Mesenchymal stem cell (in vitro differentiated cells and primary cell): Measurements from ENCODE around the gene VAPB.
A peak's percentile ranks its signal among the peaks of the same experiment; 100 is the strongest.

Experiments
- DNase-seq: peaks from one replicate; pipeline ENCODE4 v3.0.0-alpha.2; 2013
- H2AFZ ChIP-seq: one replicate; pipeline ENCODE4 v1.6.1; 2013; ENCODE audit warnings: low read depth, mild to moderate bottlenecking, control low read depth, inconsistent platforms, low read length, moderate library complexity
- H2AK5ac ChIP-seq: 2 replicates; pipeline ENCODE4 v1.6.1; 2013; ENCODE audit warnings: low read length, moderate library complexity, mild to moderate bottlenecking, inconsistent platforms; ENCODE audit not compliant: severe bottlenecking
- H2BK120ac ChIP-seq: one replicate; pipeline ENCODE4 v1.6.1; 2013; ENCODE audit warnings: low read depth, mild to moderate bottlenecking, inconsistent platforms, low read length, moderate library complexity
- H2BK12ac ChIP-seq, 2 experiments: one replicate each; pipeline ENCODE4 v1.6.1; 2013; ENCODE audit warnings: inconsistent platforms in 2 of 2, low read length in 2 of 2, mild to moderate bottlenecking in 2 of 2, moderate library complexity in 2 of 2, control low read depth in 1 of 2
- H2BK15ac ChIP-seq: one replicate; pipeline ENCODE4 v1.6.1; 2013; ENCODE audit warnings: mild to moderate bottlenecking, low read depth, inconsistent platforms; ENCODE audit not compliant: poor library complexity, severe bottlenecking
- H2BK5ac ChIP-seq: 2 replicates; pipeline ENCODE4 v1.6.1; 2013; ENCODE audit warnings: low read depth, mild to moderate bottlenecking, low read length, control low read depth, inconsistent platforms; ENCODE audit not compliant: poor library complexity, severe bottlenecking
- H3K14ac ChIP-seq, 2 experiments: one replicate each; pipeline ENCODE4 v1.6.1; 2013; ENCODE audit warnings: inconsistent platforms in 2 of 2, low read length in 2 of 2, control low read depth in 1 of 2, mild to moderate bottlenecking in 1 of 2, moderate library complexity in 1 of 2
- H3K18ac ChIP-seq, 2 experiments: one replicate each; pipeline ENCODE4 v1.6.1; 2013; ENCODE audit warnings: inconsistent platforms in 2 of 2, low read length in 2 of 2, control low read depth in 1 of 2, low read depth in 1 of 2, mild to moderate bottlenecking in 1 of 2
- H3K23ac ChIP-seq, 2 experiments: one replicate each; pipeline ENCODE4 v1.6.1; 2013; ENCODE audit warnings: inconsistent platforms in 2 of 2, low read length in 2 of 2, mild to moderate bottlenecking in 2 of 2, moderate library complexity in 2 of 2, control low read depth in 1 of 2
- H3K27ac ChIP-seq: 2 replicates; pipeline ENCODE4 v1.5.1; 2013; ENCODE audit warnings: mild to moderate bottlenecking, moderate library complexity, low read length, control low read depth, inconsistent platforms; ENCODE audit not compliant: poor library complexity, severe bottlenecking
- H3K27me3 ChIP-seq, 2 experiments: 2 replicates each; pipeline versions ENCODE4 v1.6.1 to v1.7.0; 2013; ENCODE audit warnings: low read length in 2 of 2, mild to moderate bottlenecking in 2 of 2, moderate library complexity in 2 of 2, control low read depth in 1 of 2, inconsistent platforms in 1 of 2; ENCODE audit not compliant: control insufficient read depth in 1 of 2, insufficient read depth in 1 of 2
- H3K36me3 ChIP-seq, 2 experiments: 2 replicates each; pipeline versions ENCODE4 v1.6.1 to v1.7.0; 2013; ENCODE audit warnings: low read length in 2 of 2, control low read depth in 1 of 2, inconsistent platforms in 1 of 2, low read depth in 1 of 2, mild to moderate bottlenecking in 1 of 2; ENCODE audit not compliant: insufficient read depth in 2 of 2, control insufficient read depth in 1 of 2
- H3K4ac ChIP-seq, 2 experiments: one replicate each; pipeline ENCODE4 v1.6.1; 2013; ENCODE audit warnings: inconsistent platforms in 2 of 2, low read length in 2 of 2, mild to moderate bottlenecking in 2 of 2, moderate library complexity in 2 of 2, control low read depth in 1 of 2, low read depth in 1 of 2
- H3K4me1 ChIP-seq: 2 replicates; pipeline ENCODE4 v1.6.1; 2013; ENCODE audit warnings: low read depth, low read length, control low read depth; ENCODE audit not compliant: control insufficient read depth, insufficient read depth
- H3K4me2 ChIP-seq: 2 replicates; pipeline ENCODE4 v1.6.1; 2013; ENCODE audit warnings: low read length, mild to moderate bottlenecking, inconsistent platforms; ENCODE audit not compliant: poor library complexity, severe bottlenecking
- H3K4me3 ChIP-seq, 2 experiments: 2 replicates each; pipeline versions ENCODE4 v1.5.1 to v1.7.0; 2013; ENCODE audit warnings: low read length in 2 of 2, mild to moderate bottlenecking in 2 of 2, control low read depth in 1 of 2, low read depth in 1 of 2; ENCODE audit not compliant: insufficient read depth in 1 of 2
- H3K79me1 ChIP-seq: replicated peaks from 2 replicates; pipeline ENCODE4 v1.6.1; 2013; ENCODE audit warnings: mild to moderate bottlenecking, control low read depth, low read length, inconsistent platforms; ENCODE audit not compliant: poor library complexity, severe bottlenecking
- H3K9ac ChIP-seq: 2 replicates; pipeline ENCODE4 v1.7.0; 2013; ENCODE audit warnings: mild to moderate bottlenecking, low read length, moderate library complexity
- H3K9me3 ChIP-seq: 2 replicates; pipeline ENCODE4 v1.7.0; 2013; ENCODE audit warnings: mild to moderate bottlenecking, low read length; ENCODE audit not compliant: control insufficient read depth
- H4K8ac ChIP-seq: one replicate; pipeline ENCODE4 v1.6.1; 2013; ENCODE audit warnings: inconsistent platforms, mild to moderate bottlenecking, low read length, moderate library complexity
- H4K91ac ChIP-seq: one replicate; pipeline ENCODE4 v1.6.1; 2013; ENCODE audit warnings: mild to moderate bottlenecking, low read length, inconsistent platforms
- WGBS: methylation state at CpG from one replicate; pipeline ENCODE4 v1.1.7; 2013; ENCODE audit warnings: mixed read lengths; 5-methylcytosine and 5-hydroxymethylcytosine counted together

Gene VAPB

GRCh38 chr20:58449681-58450221 lies 60.7 kb downstream of the VAPB start:
- no peak overlapping the region for H3K27ac ChIP-seq
- no peaks in the 10 kb centered on the region for H3K4me1 ChIP-seq
- H3K14ac ChIP-seq, result no peak overlapping the region
- no peak overlapping the region for H2BK120ac ChIP-seq
- H3K9ac ChIP-seq, result no peak overlapping the region
- no peak overlapping the region for H3K18ac ChIP-seq
- H3K9me3 ChIP-seq, result peaks cover 9% of the 10 kb centered on the region
- WGBS, result 77% methylated on average over 8 of the region's 10 CpGs
- H2AK5ac ChIP-seq, result no peak overlapping the region
- H2BK12ac ChIP-seq, result no peak overlapping the region
- H2BK15ac ChIP-seq, result no peak overlapping the region
- peaks cover 32% of the 10 kb centered on the region for H3K79me1 ChIP-seq
- no peaks in the 10 kb centered on the region for H3K27me3 ChIP-seq
- no peak overlapping the region for H4K8ac ChIP-seq
- H3K36me3 ChIP-seq, result peaks cover 24 to 56% of the 10 kb centered on the region in 2 experiments
- no peak overlapping the region for H4K91ac ChIP-seq
- H3K4me3 ChIP-seq, result no peak overlapping the region
- H3K4me2 ChIP-seq, result no peak overlapping the region
- no peak overlapping the region for H2BK5ac ChIP-seq
- no peak overlapping the region for H2AFZ ChIP-seq
- peak overlapping the region in 1 of 2 experiments; percentile 23 for H3K23ac ChIP-seq
- H3K4ac ChIP-seq, result no peak overlapping the region
- DNase-seq, result no peak

GRCh38 chr20:58450254-58450653 lies 61.2 kb downstream of the VAPB start:
- no peak for DNase-seq
- Histone ChIP-seq H2AK5ac (no peak overlapping the region), H3K4ac (no peak overlapping the region), H3K18ac (no peak overlapping the region), H2BK5ac (no peak overlapping the region), H2BK120ac (no peak overlapping the region), H3K23ac (no peak overlapping the region), H3K27ac (no peak overlapping the region), H3K79me1 (peaks cover 31% of the 10 kb centered on the region), H2BK15ac (no peak overlapping the region), H3K4me3 (no peak overlapping the region), H2AFZ (no peak overlapping the region), H3K9ac (no peak overlapping the region), H4K8ac (no peak overlapping the region), H3K36me3 (peaks cover 19 to 51% of the 10 kb centered on the region in 2 experiments), H2BK12ac (no peak overlapping the region), H4K91ac (no peak overlapping the region), H3K4me2 (no peak overlapping the region), H3K27me3 (no peaks in the 10 kb centered on the region), H3K14ac (no peak overlapping the region), H3K4me1 (no peaks in the 10 kb centered on the region), H3K9me3 (peaks cover 9% of the 10 kb centered on the region)
- WGBS, result 97% methylated on average over 9 of the region's 10 CpGs

- peaks cover 5% of the 10 kb centered on the region for H3K4me1 ChIP-seq
- H3K14ac ChIP-seq, result no peak overlapping the region
- H3K4me2 ChIP-seq, result no peak overlapping the region
- H3K27ac ChIP-seq, result no peak overlapping the region
- H3K79me1 ChIP-seq, result peaks cover 25% of the 10 kb centered on the region
- no peak overlapping the region for H4K8ac ChIP-seq
- H3K23ac ChIP-seq, result no peak overlapping the region
- WGBS, result 97% methylated on average over 3 of the region's 4 CpGs
- DNase-seq, result no peak
- no peak overlapping the region for H2AFZ ChIP-seq
- H2BK5ac ChIP-seq, result no peak overlapping the region
- H2BK12ac ChIP-seq, result no peak overlapping the region
- H2BK120ac ChIP-seq, result no peak overlapping the region
- no peak overlapping the region for H3K9ac ChIP-seq
- peaks cover 9% of the 10 kb centered on the region for H3K9me3 ChIP-seq
- no peak overlapping the region for H3K18ac ChIP-seq
- H3K4ac ChIP-seq, result no peak overlapping the region
- no peak overlapping the region for H4K91ac ChIP-seq
- peaks cover 16 to 35% of the 10 kb centered on the region in 2 experiments for H3K36me3 ChIP-seq
- no peak overlapping the region for H3K4me3 ChIP-seq
- H3K27me3 ChIP-seq, result no peaks in the 10 kb centered on the region
- H2BK15ac ChIP-seq, result no peak overlapping the region
- no peak overlapping the region for H2AK5ac ChIP-seq
These were observed 63.7 kb downstream of the VAPB start for GRCh38 chr20:58452667-58453255.

- no peak overlapping the region for H3K4ac ChIP-seq
- H2BK12ac ChIP-seq, result no peak overlapping the region
- H3K4me3 ChIP-seq, result no peak overlapping the region
- no peak overlapping the region for H3K9ac ChIP-seq
- H2AFZ ChIP-seq, result no peak overlapping the region
- H2BK15ac ChIP-seq, result no peak overlapping the region
- no peak overlapping the region for H2BK5ac ChIP-seq
- no peak overlapping the region for H3K18ac ChIP-seq
- H3K79me1 ChIP-seq, result peaks cover 24% of the 10 kb centered on the region
- no peak overlapping the region for H3K14ac ChIP-seq
- H3K9me3 ChIP-seq, result peaks cover 9% of the 10 kb centered on the region
- no peak overlapping the region for H3K23ac ChIP-seq
- H3K4me2 ChIP-seq, result no peak overlapping the region
- no peak overlapping the region for H4K8ac ChIP-seq
- no peak overlapping the region for H2AK5ac ChIP-seq
- H3K27ac ChIP-seq, result no peak overlapping the region
- DNase-seq, result no peak
- peaks cover 16 to 30% of the 10 kb centered on the region in 2 experiments for H3K36me3 ChIP-seq
- no peaks in the 10 kb centered on the region for H3K27me3 ChIP-seq
- 100% methylated on average over 1 of the region's 5 CpGs for WGBS
- no peak overlapping the region for H2BK120ac ChIP-seq
- peaks cover 8% of the 10 kb centered on the region for H3K4me1 ChIP-seq
- no peak overlapping the region for H4K91ac ChIP-seq
These were observed 64.4 kb downstream of the VAPB start for GRCh38 chr20:58453391-58453790.
